Bronchial epithelial cell (primary cell): ENCODE data around the gene ARHGAP22. TPM values are rescaled to one million over a fixed set of nuclear protein-coding genes. Genes with fewer than 3 reads are reported as not detected.

Experiments used
- DNase-seq: peaks from one replicate; pipeline ENCODE4 v3.0.0-alpha.2; 2010; ENCODE audit warnings: low read depth
- FAIRE-seq: peaks from 2 replicates; lab custom pipeline; 2011; peaks lifted over from hg19 to GRCh38; lab: Jason Lieb, UNC
- H3K27me3 ChIP-seq: 2 replicates; pipeline ENCODE4 v1.5.1; 2011; ENCODE audit warnings: low read length; ENCODE audit not compliant: control insufficient read depth, insufficient read depth
- H3K36me3 ChIP-seq: 2 replicates; pipeline ENCODE4 v1.5.1; 2011; ENCODE audit warnings: low read length; ENCODE audit not compliant: control insufficient read depth, insufficient read depth
- H3K4me3 ChIP-seq: 2 replicates; pipeline ENCODE4 v1.5.1; 2011; ENCODE audit warnings: mild to moderate bottlenecking, low read depth, low read length, control low read depth
- CTCF ChIP-seq: IDR thresholded peaks from 2 replicates; pipeline ENCODE4 v1.5.1; 2011; ENCODE audit warnings: mild to moderate bottlenecking, moderate library complexity, low read length, control low read depth, inconsistent platforms; ENCODE audit not compliant: insufficient read depth, severe bottlenecking
- total RNA-seq: library from RNA; depleted of rRNA; stranded (reverse); fragments of >200 nt; gene quantifications from 2 replicates; pipeline ENCODE4 v1.2.1, GENCODE V29; 2014

ARHGAP22 gene
- total RNA-seq, 1 donor from 2014 or later, result 9.0 TPM

DNA sequence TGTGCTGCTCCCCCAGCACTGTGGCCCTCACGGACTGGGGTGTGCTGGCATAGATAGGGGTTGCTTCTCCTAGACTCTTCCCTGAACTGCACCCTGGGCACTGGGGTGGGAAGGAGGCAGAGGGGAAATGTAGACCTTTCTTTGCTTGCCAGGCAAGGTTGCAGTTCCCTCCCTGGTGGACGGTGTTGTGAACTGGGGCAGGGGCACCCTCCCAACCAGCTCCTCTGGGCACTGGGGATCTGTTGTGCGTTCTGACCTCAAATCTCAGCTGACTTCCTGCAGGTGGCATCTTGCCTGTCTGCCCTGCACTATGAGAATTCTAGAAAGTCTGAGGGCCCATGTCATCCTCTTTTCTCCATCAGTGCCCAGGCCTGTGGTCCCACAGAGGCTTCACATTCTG is 53.9 kb downstream of the ARHGAP22 start:
- Histone ChIP-seq H3K36me3 (no peaks in the 10 kb centered on the region), H3K27me3 (no peaks in the 10 kb centered on the region), H3K4me3 (no peak overlapping the region)
- TF ChIP-seq CTCF, result no peak
- DNase-seq (no peak), FAIRE-seq (peak; percentile 55)

DNA sequence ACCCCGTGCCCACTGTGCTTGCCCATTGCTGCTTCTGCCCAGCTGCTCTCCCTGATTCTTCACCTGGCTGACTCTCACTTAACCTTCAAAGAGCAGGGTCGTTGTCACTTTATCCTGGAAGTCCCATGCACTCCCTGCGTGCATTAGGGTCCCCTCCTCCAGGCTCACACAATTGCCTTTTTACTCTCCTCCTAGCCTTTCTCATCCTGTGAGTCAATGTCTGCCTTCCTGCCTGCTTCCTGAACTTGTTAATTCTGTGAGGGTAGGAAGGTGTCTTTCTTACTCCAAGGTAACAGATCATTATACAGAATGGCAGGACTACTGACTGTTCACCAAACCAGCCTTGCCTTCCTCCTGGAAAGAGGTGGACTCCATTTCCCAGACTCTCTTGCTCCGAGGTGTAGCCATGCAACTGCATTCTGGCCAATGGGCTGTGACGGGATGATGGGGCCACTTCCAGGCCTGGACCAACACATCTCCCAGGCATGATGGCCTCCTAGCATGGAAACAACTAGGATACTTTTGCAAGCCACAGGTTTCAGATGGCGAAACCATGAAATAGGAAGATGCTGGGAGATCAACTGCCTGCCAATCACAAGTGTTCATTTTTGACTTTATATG is 54.7 kb downstream of the ARHGAP22 start:
- H3K36me3 ChIP-seq, result no peaks in the 10 kb centered on the region
- DNase-seq (no peak), FAIRE-seq (peak; percentile 52)
- no peak overlapping the region for H3K4me3 ChIP-seq
- H3K27me3 ChIP-seq, result no peaks in the 10 kb centered on the region
- no peak for TF ChIP-seq CTCF

DNA sequence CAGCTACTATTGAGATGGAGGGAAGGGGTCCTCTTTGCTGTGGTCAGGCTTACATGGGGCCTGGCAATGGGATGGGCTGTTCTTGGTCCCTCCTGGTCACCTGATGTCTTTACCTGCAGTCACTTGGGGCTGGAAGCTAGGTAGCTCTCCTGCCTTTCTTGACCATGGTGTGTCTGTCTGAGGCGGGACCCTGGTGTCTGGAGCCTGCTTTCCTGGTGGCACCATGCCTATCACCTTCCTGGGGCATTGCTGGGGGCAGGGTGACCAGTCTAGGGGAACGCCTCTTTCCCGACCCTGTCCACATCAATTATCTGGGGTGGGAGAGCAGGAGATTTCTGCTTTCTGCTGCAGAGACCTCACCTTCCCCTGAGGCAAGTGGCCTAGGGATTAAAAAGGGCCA is 55.6 kb downstream of the ARHGAP22 start:
- no peak for TF ChIP-seq CTCF
- DNase-seq (no peak), FAIRE-seq (no peak)
- no peaks in the 10 kb centered on the region for H3K36me3 ChIP-seq
- H3K27me3 ChIP-seq, result no peaks in the 10 kb centered on the region
- H3K4me3 ChIP-seq, result no peak overlapping the region

DNA sequence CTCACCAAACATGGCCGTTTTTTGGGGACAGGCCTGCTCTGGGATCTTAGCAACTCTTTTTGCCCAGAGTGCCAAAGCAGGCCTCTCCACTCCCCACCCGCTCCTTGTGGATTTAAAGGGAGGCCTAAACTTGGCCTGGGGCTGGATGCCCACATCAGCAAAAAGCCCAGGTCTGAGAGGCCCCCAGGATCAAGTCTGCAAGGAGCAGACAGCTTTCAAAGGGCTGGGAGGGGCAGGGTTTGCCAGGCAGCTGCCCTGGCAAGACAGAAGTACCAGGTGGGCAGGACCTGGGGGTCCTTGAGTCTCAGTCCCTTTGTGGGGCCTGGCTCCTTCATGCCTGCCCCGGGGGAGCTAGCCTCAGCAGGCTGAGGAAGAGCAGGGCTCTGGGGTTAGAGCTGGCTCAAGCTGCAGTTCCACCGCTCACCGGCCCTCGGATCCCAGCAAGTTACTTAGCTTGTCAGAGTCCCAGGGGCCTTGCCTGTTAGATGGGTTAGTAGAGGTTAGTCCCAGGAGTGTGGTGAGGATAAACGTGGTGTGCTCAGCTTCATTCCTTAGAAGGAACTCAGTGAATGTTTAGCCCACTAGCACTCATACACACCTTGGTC is 56.2 kb downstream of the ARHGAP22 start:
- no peaks in the 10 kb centered on the region for H3K36me3 ChIP-seq
- H3K27me3 ChIP-seq, result no peaks in the 10 kb centered on the region
- FAIRE-seq (no peak), DNase-seq (no peak)
- TF ChIP-seq CTCF, result no peak
- H3K4me3 ChIP-seq, result no peak overlapping the region

GRCh38 chr10:48547981-48548380 is 56.9 kb downstream of the ARHGAP22 start:
- DNase-seq (no peak), FAIRE-seq (no peak)
- H3K36me3 ChIP-seq, result no peaks in the 10 kb centered on the region
- no peaks in the 10 kb centered on the region for H3K27me3 ChIP-seq
- no peak for TF ChIP-seq CTCF
- no peak overlapping the region for H3K4me3 ChIP-seq
